GM21390 (cell line): Measurements from ENCODE around the gene EXOC2.

Experiments
- ATAC-seq: cut with Tn5 transposase; IDR thresholded peaks from one replicate; pipeline ENCODE4 v1.9.1; 2021; ENCODE audit not compliant: unreplicated experiment

EXOC2 gene

DNA sequence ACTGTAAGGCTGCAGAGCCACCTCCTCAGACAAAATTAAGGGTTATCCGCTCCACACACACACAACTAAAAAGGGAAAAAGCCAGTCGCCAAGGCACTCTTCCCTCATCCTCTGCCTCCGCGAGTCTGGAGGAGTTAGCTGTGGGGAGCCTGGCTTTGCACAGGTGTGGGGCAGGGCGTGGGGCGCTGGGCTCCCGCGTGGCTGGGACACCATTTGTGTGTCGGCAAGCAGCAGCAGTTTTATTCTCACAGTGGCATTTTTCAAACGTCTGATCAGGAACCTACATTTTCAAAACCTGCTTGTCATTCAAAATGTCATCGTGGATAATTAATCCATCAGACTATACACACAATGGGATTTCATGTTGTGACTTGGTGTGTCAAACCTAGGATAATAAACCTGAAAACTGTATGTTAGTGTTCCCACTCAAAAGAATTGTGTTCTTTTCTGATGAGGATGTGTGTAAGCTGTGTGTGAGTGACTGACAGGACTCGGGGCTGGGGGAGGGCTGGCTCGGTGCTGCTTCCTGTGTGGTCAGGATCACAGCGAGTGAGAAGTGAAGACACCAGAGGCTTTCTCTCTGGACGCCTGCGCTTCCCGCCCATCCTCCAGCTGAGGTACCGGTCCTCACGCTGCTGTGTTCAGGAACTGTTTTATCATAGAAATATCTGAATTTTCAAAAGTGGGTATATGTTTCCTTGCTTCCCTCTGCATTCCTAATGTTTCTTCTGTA lies 218.3 kb downstream of the EXOC2 start:
- ATAC-seq = peak; percentile 78

DNA sequence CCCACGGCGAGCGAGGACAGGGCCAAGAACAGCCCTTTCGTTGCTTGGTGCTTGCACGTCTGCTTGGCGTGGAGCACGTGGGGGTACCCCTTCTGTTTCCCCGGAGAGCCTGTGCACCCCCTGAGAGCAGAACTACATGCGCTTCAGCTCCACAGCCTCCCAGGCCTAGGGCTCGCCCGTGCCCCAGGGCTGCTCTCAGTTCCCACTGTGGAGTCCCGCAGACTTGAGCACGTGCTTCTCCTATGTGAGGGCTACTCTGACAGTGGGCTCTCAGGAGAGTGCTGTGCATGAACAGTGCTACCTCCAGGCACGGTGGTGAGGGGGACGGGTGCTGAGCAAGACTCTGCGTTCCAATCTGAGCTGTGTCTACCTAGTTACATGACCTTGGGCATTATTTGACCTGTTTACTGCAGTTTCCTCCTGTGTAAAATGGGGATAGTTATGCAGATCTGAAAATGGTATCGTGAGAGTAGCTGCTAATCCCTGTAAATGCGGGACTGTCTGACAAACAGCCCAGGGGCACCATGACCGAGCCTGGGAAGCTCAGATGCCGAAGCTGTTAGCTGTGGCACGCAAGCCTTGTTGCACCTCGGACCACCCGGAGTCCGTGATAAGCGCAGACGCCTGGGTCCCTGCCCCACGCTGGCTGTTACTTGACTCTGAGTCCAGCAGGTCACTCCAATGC lies 219.0 kb downstream of the EXOC2 start:
- ATAC-seq = no peak

DNA sequence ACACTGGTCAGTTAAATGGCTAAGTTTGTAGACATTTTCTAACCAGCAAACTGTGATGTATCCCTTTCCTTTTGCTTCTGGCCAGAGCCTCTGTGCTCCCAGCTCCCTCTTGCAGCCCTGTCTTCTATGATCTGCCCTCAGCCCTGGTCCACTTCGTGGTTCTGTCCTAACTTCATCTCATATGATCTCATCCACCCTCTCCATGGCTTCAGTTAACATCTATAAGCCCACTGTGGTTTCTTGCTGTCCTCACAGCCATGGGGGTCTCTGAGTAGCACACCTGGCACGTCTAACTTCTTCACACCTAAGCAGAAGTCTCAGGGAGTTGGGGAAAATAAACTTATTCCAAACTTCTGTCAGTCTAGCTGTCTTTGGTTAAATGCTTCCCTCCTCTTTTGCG lies 219.6 kb downstream of the EXOC2 start:
- no peak for ATAC-seq

DNA sequence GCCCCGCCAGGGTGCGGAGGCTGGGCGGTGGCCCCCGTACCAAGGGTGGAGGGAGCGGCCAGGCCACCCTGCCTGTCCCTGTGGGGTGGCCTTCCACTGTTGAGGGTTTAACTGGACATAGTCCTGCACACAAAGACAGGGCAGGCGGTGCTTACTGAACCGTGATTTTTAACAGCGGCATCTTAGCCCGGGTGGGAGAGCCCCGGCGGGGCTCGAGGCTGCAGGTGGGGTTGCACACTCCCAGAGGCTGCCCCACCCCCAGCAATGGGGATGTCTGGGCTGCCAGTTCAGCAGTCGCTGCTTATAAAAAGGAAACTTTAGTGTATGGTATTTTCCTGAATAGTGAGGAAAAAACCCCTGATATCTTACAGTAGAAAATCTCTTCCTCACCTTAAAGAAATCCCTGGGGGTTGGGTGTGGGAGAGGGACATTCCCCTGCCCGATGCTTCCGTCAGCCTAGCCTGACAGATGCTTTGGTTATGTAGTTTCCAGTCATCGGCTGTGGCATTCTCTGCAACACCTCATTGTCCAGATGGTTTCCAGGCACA lies 222.0 kb downstream of the EXOC2 start:
- no peak for ATAC-seq

DNA sequence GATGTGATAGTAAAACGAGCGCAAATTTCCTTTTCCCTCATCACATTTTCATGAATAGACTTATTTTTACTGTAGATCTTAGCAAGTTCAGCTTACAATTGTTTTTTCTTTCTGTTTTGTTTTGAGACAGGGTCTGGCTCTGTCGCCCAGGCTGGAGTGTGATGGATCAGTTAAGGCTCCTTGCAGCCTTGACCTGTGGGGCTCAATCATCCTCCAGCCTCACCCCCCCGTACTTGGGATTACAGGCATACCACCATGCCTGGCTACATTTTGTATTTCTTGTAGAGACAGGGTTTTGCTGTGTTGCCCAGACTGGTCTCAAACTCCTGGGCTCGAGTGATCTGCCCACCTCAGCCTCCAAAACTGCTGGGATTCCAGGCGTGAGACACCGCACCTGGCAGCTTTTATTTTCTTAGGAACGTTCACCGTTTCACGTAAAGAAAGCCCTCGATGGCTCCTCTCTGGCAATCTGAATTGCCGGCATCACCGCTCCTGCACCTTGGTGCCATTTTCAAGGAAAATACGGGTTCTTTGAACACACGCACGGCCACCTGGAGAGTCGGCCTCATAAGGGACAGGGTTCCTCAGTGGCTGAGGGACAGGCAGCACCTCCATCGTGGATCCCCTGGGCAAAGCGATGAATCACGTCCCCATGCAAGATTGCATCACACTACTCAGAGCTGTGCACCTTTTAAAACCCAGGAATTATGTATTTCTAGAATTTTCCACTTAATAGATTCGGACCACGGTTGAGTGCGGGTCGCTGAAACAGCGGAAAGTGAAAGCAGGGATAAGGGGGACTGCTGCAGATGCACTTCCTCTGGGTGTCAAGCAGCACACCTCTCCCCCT lies 222.7 kb downstream of the EXOC2 start:
- ATAC-seq = no peak

DNA sequence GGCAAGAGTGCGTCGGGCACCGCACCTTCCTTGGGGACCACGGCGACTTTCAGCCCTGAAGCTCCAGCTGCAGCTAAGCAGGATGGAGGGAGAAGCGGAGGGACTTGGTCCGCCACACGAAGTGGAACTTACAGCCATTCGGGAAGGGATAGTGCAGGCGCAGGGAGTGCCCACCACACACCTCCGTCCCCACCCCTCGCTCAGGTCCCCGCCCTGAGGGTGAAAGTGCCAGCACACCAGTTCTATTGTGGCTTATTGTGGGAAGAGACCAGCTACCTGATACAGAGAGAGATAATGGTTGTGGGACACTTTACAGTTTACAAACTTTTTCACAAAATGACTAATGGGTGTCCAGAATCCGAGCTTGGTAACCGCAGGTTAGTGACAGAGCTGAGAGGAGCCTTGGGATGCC lies 225.3 kb downstream of the EXOC2 start:
- no peak for ATAC-seq

DNA sequence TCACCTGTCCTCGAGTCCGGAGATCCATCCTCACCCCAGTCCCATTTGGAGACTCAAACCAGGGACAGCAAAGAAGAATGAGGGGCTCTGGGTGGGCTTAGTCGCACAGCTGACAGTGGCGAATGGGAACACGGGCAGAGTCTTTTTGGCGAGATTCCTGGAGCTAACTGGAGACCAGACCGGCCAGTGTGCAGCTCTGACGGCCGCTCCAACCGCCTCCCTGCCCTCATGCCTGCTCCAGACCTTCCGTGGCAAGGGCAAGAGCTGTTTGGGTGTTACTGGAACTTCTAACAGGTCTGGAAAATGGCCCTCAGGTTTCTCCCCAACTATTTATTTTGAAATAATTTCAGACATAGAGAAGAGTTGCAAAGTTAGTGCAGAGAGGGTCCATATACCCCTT lies 225.8 kb downstream of the EXOC2 start:
- no peak for ATAC-seq

DNA sequence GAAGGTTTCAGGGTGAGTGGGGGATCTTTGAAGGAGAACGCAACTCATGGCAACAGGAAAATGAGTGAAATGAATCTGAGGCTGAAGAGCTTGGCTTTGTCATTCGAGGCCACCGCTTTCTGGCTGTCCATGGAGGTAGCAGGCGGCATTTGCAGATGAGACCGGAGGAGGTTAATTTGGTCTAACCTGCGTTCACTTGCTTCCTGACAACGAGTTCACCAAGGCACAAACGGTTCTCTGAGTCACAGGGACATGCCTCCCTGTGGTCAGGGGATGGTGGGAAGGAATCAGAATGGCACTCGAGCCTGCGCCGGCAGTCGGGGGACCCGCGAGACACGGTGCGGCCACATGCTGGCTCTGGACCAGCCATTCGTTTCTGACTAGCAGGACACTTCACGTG lies 226.4 kb downstream of the EXOC2 start:
- ATAC-seq = no peak

DNA sequence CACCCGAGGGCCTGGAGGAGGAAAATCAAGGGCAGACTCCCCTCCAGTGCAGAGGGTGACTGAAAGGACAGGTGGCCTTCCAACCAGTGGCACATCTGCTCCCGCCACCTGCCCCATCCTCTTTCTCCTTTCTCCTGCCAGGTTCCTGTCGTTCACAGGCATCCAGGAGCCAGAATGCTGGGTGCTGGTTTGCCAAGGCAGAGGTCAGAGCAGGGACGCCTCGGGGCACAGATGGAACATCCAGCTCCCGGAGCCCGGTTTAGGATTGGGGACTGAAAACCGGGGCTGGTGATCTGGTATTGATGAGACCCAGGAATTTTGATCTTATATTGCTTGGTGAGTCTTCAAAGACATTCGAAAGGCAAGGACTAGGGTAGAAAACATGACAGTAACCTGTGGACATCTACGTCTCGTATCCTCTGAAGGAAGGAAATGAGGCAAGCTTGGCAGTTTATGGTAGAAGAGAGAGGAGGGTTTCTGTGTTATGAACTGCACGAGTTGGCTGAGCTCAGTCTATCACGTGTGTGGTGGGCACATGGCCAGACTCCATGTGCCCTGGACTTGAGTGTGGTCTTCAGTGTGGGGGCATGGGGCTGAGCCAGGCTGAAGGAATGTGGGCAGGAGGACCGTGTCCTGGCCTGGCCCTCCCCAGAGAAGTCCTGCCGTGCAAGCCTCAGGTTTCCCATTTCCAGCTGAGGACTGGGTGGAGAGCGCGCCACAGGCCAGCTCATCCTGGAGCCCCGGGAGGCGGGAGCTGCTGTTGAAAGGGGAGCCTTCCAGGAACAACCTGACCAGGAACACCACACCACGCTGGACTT lies 227.2 kb downstream of the EXOC2 start:
- no peak for ATAC-seq

DNA sequence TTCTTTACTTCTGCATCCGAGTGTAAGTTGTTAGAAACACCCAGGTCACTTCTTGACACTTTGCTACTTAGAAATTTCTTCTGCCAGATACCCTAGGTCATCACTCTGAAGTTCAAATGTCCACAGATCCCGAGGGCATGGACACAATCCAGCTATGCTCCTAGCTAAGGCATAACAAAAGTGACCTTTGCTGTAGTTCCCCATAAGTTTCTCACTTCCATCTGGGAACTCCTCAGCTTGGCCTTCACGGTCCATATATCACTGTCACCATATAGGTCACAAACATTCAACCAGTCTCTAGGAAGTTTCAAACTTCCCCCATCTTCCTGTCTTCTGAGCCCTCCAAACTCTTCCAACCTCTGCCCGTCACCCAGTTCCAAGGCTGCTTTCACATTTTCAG lies 236.1 kb downstream of the EXOC2 start:
- ATAC-seq = no peak

DNA sequence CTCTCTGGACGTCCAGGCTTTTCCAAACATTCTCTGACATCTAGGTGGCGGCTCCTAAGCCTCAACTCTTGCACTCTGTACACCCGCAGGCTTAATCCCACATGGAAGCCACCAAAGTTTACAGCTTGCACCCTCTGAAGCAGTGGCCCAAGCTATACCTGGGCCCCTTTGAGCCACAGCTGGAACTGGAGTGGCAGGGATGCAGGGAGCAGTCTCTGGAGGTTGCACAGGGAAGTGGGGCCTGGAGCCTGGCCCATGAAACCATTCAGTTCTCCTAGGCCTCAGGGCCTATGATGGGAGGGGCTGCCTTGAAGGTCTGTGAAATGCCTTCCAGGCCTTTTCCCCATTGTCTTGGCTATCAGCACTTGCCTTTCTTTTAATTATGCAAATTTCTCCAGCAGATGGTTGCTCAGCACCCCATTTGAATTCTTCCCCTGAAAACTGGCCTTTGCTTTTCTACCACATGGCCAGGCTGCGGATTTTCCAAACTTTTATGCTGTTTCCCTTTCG lies 236.5 kb downstream of the EXOC2 start:
- ATAC-seq = no peak

DNA sequence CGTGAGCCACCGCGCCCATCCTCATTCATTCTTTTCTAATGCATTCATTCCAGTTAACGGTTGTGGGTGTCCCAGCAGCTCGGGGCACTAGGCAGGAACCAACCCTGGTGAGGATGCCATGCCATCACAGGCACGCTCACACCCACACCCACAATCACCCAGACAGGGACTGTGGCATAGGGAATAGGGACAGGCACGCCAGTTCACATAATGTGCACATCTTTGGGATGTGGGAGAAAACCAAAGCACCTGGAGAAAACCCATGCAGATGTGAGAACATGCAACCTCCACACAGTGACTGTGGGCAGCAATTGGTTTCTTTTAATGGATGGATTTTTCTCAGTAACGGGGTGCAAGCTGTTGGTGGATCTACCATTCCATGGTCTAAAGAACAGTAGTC lies 237.1 kb downstream of the EXOC2 start:
- no peak for ATAC-seq

DNA sequence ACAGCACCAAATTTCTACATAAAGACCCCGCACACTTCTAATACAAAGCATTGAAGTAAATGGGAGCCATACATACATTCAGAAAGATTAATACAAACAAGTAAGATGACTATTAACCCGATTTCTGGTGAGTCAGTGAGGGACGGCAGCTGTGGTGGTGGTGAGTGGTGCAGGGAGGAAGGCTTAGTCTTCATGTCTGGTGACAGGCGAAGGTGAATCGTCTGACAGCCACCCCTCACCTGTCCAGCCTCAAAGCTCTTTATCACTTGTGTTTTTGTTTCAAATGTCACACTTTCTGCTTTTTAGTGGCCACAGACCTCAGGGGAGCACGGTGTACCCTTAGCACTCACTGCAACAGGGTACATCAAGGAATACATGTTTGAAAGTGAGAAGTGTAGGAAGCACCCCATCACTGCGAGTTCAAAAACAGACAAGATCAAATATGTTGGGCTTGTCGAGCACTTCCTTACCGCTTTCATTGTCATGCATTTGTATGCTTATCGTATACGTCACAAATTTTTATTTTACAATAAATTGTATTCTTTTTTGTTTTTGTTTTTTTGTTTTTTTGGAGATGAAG lies 237.8 kb downstream of the EXOC2 start:
- no peak for ATAC-seq

DNA sequence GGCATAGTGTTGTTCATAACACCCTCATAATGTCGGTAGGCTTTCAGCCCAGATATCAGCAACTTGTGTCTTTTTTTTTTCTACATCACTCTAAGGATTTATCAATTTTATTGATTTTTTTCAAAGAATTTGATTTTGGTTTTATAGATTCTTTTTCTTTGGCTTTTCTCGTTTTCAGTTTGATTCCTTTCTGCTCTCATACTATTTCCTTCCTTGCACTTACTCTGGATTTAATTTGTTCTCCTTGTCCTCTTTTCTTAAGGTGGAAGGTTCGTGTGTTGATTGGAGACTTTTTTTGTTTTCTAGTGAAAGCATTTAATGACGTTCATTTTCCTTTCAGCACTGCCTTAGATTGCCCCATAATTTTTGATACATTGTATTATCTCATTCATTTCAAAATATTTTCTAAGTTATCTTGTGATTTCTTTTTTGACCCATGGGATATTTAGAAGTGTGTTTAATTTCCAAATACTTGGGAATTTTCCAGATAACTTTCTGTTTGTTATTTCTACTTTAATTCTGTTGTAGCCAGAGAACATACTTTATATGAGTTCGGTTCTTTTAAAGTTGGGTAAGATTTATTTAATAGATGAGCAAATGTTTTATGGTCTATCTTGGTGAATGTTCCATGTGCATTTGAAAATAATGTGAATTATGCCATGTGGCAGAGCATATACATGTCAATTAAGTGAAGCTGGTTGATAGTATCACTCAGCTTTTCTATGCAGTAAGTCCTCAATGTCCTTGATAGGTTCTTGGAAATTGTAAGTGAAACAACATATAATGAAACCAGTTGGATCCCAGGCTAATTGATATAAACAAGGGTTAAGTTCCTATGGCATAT lies 238.6 kb downstream of the EXOC2 start:
- ATAC-seq = no peak

DNA sequence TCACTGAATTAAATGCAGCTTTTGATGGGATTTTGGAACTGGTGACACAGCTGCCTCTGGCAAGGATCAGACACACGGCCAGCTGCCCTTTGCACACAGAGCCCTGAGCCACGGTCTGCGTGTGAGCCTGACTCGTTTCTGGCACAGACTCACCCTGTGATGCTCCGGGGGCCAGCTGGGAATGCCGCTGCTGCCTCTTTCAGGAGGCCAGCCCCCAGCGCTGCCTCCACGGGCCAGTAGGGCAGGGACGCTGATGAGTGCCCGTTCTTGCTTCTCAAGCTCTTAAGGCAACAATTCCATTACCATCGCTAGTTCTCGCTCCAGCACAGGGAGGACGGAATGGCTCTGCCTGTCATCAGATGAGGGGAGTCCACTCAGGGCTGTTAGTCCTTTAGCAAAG lies 239.8 kb downstream of the EXOC2 start:
- ATAC-seq = no peak

DNA sequence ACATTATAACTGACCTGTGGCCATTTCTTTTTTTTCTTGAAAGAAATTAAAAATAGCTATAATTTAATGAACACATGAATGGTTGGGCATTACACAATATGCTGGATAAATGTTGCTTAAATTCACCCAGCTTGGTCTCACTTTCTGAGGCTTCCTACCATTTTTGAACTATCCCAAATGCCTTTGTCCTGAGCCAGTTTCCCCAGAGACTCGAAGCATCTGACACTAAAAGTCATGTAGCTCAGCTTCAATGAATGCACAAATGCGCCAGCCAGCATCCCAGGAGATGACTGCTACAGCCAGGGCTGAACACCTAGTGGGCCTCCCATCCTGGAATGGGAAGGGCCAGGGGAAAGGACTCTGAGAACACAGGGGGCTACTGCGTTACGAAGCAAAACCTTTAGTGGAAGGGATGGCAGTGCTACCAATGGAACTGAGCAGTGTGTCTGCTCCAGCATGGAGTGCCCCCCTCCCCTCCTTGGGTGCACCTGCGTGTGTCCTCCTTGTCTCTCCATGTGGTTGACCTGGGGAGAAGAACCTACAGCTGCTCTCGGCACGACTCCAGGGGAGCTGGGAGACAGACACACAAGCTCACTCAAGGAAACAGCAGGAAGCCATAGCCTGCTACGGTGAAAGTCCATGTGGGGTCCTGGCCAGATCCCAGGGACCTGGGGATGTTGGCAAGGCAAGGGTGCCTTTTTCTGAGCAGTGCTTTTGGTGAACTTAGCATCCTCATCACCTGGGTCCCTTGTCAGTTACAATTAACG lies 240.5 kb downstream of the EXOC2 start:
- no peak for ATAC-seq

DNA sequence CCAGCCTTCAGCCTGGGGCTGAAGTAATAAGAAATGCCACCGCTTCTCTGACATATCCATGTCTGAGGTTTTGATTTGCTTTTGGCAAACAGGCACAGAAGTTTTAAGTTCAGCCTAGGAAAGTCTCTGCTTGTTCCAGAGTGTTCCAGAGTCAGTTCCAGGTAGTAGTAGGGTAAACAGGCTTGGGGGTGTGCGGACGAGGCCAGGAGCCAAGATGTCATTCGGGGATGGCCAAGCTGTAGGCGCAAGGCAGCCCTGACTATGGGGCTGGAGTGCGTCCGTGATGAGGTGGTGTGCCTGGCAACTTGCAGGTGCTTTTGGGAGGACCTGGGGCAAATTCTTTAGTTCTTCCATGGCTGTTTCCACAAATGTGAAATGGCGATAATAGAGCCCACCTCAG lies 241.1 kb downstream of the EXOC2 start:
- no peak for ATAC-seq

DNA sequence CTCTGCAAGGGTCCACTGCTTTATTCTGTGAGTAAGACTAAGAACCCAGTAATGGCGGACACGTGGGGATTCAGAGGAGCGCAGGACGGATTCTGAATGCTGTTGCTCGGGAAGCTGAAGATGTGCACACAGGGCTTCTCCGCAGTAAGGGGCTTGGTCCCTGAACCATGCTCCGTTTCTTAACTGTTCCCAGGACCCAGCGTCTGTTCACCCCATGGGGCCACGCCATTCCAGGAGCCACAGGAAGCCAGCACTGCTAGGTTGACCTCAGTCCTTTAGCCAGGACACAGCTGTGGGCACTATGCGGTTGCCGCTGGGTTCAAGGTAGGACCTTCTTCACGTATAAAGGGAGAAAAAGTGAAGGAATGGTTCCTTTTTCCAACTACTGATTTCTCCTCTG lies 241.6 kb downstream of the EXOC2 start:
- no peak for ATAC-seq
